HepG2 (cell line): ENCODE data around the gene MOG. TPM values are rescaled to one million over a fixed set of nuclear protein-coding genes. Genes with fewer than 3 reads are reported as not detected.

Experiments
- CHCHD3 ChIP-seq: sonication (generic); formaldehyde crosslinking; IDR thresholded peaks from 2 replicates; pipeline ENCODE4 v1.8.0; 2022; ENCODE audit warnings: mild to moderate bottlenecking, missing genetic modification reagents, moderate library complexity
- KMT2A ChIP-seq: sonication (generic); formaldehyde crosslinking; IDR thresholded peaks from 2 replicates; pipeline ENCODE4 v1.4.0; 2020; ENCODE audit warnings: missing genetic modification reagents
- MXI1 ChIP-seq: IDR thresholded peaks from 3 replicates; pipeline ENCODE4 v1.6.1; 2012; ENCODE audit warnings: low read depth, low read length, inconsistent platforms, borderline replicate concordance
- SKI ChIP-seq: fragments of 450-650 bp; IDR thresholded peaks from one replicate; pipeline ENCODE4 v1.6.1; 2018; ENCODE audit warnings: mild to moderate bottlenecking; ENCODE audit not compliant: partially characterized antibody
- ZNF274 ChIP-seq: sonication (generic); formaldehyde crosslinking; IDR thresholded peaks from 2 replicates; pipeline ENCODE4 v1.5.1; 2020; ENCODE audit warnings: mild to moderate bottlenecking, missing genetic modification reagents
- ZNF34 ChIP-seq: sonication (generic); formaldehyde crosslinking; IDR thresholded peaks from 2 replicates; pipeline ENCODE4 v1.4.0; 2020; ENCODE audit warnings: mild to moderate bottlenecking, missing genetic modification reagents, borderline replicate concordance
- polyA plus RNA-seq, 8 experiments: library from polyadenylated mRNA; depleted of rRNA in 3 of 8; stranded (reverse) in 7 of 8; unstranded in 1 of 8; fragments of >200 nt; fragmentation: Illumina TruSeq in 4 of 8; extraction: Trizol in 4 of 8; gene quantifications; 2 replicates each; pipeline versions ENCODE4 v1.2.1 to v1.2.3, GENCODE V29; 2011 to 2016; ENCODE audit warnings: low read depth in 4 of 8, missing spikeins in 1 of 8, mixed read lengths in 1 of 8; ENCODE audit not compliant: insufficient read depth in 1 of 8
- total RNA-seq, 5 experiments: library from RNA; depleted of rRNA; stranded (reverse); fragments of >200 nt; fragmentation: Illumina TruSeq; extraction: Trizol; gene quantifications; 2 replicates each; pipeline ENCODE4 v1.2.3, GENCODE V29; 2016; ENCODE audit warnings: low read depth in 1 of 5
- TF ChIP-seq, protein P1 (sequence below): sonication (generic); formaldehyde crosslinking; IDR thresholded peaks from 2 replicates; pipeline ENCODE4 v1.4.0; 2020; ENCODE audit warnings: mild to moderate bottlenecking, missing genetic modification reagents
- TF ChIP-seq, protein P2 (sequence below): sonication (generic); formaldehyde crosslinking; IDR thresholded peaks from 2 replicates; pipeline ENCODE4 v1.4.0; 2020; ENCODE audit warnings: missing genetic modification reagents
- TF ChIP-seq, protein P3 (sequence below): sonication (generic); formaldehyde crosslinking; IDR thresholded peaks from 2 replicates; pipeline ENCODE4 v1.4.0; 2020; ENCODE audit warnings: missing genetic modification reagents; ENCODE audit errors: not compliant biosample characterization

The MOG gene
- total and polyA plus RNA-seq, 2 of the 13 experiments (the other 11 are each of a cell fraction or from before 2014, with no cell fraction given): not detected

DNA sequence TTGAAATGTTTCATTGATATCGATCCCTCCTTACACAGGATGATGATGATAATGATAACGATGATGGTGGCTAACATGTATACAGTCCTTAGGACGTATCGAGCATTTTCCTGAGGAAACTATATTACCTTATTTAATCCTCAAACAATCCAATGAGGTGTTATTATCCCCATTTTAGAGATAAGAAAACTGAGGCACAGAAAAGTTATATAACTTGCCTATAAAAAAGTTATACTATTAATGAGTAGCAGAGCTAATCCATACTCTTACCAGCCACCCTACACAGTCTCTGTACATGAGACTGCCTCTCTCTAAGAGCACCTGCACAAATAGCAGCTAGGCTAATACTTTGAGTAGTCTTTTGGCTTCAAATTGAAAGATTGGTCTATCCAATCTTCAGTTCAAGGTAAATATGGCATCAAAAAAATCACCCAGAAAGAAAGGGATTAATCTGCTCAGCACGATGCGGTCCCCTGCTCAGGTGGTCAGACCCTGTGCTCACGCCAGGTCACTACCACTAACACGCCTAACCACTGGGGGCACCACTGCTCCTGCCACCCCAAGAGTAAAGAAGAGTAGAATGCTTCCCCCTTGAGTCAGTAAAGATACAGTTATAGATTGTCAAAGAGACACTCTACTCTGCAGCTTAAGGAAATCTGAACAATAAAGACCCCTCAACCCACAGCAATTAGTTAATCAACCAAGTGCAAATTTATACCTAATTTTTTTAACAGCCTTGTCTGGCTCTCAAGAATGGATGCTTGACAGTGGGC, 38.9 kb upstream of the MOG start (continued):
- TF ChIP-seq ZNF274 (no peak), MXI1 (no peak), SKI (no peak), KMT2A (no peak), CHCHD3 (CRISPR knock-in tag) (no peak), ZNF34 (CRISPR knock-in tag) (no peak)
- TF ChIP-seq, protein P1, sequence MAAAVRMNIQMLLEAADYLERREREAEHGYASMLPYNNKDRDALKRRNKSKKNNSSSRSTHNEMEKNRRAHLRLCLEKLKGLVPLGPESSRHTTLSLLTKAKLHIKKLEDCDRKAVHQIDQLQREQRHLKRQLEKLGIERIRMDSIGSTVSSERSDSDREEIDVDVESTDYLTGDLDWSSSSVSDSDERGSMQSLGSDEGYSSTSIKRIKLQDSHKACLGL (CRISPR knock-in tag): no peak
- TF ChIP-seq, protein P2, sequence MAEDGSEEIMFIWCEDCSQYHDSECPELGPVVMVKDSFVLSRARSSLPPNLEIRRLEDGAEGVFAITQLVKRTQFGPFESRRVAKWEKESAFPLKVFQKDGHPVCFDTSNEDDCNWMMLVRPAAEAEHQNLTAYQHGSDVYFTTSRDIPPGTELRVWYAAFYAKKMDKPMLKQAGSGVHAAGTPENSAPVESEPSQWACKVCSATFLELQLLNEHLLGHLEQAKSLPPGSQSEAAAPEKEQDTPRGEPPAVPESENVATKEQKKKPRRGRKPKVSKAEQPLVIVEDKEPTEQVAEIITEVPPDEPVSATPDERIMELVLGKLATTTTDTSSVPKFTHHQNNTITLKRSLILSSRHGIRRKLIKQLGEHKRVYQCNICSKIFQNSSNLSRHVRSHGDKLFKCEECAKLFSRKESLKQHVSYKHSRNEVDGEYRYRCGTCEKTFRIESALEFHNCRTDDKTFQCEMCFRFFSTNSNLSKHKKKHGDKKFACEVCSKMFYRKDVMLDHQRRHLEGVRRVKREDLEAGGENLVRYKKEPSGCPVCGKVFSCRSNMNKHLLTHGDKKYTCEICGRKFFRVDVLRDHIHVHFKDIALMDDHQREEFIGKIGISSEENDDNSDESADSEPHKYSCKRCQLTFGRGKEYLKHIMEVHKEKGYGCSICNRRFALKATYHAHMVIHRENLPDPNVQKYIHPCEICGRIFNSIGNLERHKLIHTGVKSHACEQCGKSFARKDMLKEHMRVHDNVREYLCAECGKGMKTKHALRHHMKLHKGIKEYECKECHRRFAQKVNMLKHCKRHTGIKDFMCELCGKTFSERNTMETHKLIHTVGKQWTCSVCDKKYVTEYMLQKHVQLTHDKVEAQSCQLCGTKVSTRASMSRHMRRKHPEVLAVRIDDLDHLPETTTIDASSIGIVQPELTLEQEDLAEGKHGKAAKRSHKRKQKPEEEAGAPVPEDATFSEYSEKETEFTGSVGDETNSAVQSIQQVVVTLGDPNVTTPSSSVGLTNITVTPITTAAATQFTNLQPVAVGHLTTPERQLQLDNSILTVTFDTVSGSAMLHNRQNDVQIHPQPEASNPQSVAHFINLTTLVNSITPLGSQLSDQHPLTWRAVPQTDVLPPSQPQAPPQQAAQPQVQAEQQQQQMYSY (CRISPR knock-in tag): no peak
- TF ChIP-seq, protein P3, sequence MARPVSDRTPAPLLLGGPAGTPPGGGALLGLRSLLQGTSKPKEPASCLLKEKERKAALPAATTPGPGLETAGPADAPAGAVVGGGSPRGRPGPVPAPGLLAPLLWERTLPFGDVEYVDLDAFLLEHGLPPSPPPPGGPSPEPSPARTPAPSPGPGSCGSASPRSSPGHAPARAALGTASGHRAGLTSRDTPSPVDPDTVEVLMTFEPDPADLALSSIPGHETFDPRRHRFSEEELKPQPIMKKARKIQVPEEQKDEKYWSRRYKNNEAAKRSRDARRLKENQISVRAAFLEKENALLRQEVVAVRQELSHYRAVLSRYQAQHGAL (CRISPR knock-in tag): no peak
- TF ChIP-seq, all 625 proteins: peak for 0
